ENCODE measurements around the gene RAD50. TPM values are rescaled to one million over a fixed set of nuclear protein-coding genes. Genes with fewer than 3 reads are reported as not detected.

Gene RAD50
- polyA plus RNA-seq, 1 of the 3 experiments (the other 2 are of a cell fraction) = 20.0 TPM

GRCh38 chr5:132641841-132642240 is 85.1 kb downstream of the RAD50 start:
- CTCF ChIA-PET = interaction anchor here (1.0 to 1.5 kb wide), 2 partner anchors 9 to 23 kb away, joined by 3 to 6 read pairs; no protein-coding TSS in a partner anchor
- H3K27ac ChIP-seq (ENCODE audit: low read depth in 2 of 2, low read length in 1 of 2) = no peak overlapping the region
- 100% methylated on average over 3 of the region's 3 CpGs for WGBS (ENCODE audit: low lambda C conversion rate)
- H3K9me3 ChIP-seq = no peaks in the 10 kb centered on the region
- no peaks in the 10 kb centered on the region for H4K20me1 ChIP-seq (ENCODE audit: insufficient read depth)
- no peak overlapping the region for H3K4me3 ChIP-seq (ENCODE audit: low read depth in 2 of 2, low read length in 1 of 2)
- H2AFZ ChIP-seq (ENCODE audit: low read depth) = no peak overlapping the region
- H3K9ac ChIP-seq = no peak overlapping the region
- no peak overlapping the region for H3K4me2 ChIP-seq
- POLR2A ChIA-PET = no interaction called here
- H3F3A ChIP-seq (replicated peaks; ENCODE audit: insufficient read depth) = no peaks in the 10 kb centered on the region
- no peaks in the 10 kb centered on the region for H3K27me3 ChIP-seq (ENCODE audit: insufficient read depth)
- no peaks in the 10 kb centered on the region for H3K79me2 ChIP-seq (ENCODE audit: insufficient read depth)
- TF ChIP-seq YY1 (IDR thresholded peaks at IDR 0.05; ENCODE audit: low read depth) (no peak), NFIC (IDR thresholded peaks at IDR 0.05; ENCODE audit: borderline replicate concordance) (no peak), ELF1 (IDR thresholded peaks at IDR 0.05) (no peak), USF1 (IDR thresholded peaks at IDR 0.05; ENCODE audit: borderline replicate concordance, low read depth) (no peak), MXI1 (IDR thresholded peaks at IDR 0.05; ENCODE audit: low read depth, low read length) (no peak)
- TF ChIP-seq, protein P1, sequence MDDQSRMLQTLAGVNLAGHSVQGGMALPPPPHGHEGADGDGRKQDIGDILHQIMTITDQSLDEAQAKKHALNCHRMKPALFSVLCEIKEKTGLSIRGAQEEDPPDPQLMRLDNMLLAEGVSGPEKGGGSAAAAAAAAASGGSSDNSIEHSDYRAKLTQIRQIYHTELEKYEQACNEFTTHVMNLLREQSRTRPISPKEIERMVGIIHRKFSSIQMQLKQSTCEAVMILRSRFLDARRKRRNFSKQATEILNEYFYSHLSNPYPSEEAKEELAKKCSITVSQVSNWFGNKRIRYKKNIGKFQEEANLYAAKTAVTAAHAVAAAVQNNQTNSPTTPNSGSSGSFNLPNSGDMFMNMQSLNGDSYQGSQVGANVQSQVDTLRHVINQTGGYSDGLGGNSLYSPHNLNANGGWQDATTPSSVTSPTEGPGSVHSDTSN (IDR thresholded peaks at IDR 0.05) = no peak
- H3K36me3 ChIP-seq (replicated peaks in 1 of 2; ENCODE audit: control insufficient read depth in 1 of 2, insufficient read depth in 2 of 2, low read length in 1 of 2) = peaks cover 52 to 68% of the 10 kb centered on the region in 2 experiments
- H3K9me2 ChIP-seq = no peaks in the 10 kb centered on the region
- DNase-seq = no peak
- no peaks in the 10 kb centered on the region for H3K4me1 ChIP-seq (ENCODE audit: control insufficient read depth in 1 of 2, insufficient read depth in 2 of 2, low read depth in 1 of 2, low read length in 1 of 2)

GRCh38 chr5:132644177-132644576 is 87.4 kb downstream of the RAD50 start:
- Histone ChIP-seq H3K79me2 (ENCODE audit: insufficient read depth) (no peaks in the 10 kb centered on the region), H3K9ac (no peak overlapping the region), H3F3A (replicated peaks; ENCODE audit: insufficient read depth) (no peaks in the 10 kb centered on the region), H4K20me1 (ENCODE audit: insufficient read depth) (no peaks in the 10 kb centered on the region), H3K9me3 (no peaks in the 10 kb centered on the region), H3K4me1 (ENCODE audit: control insufficient read depth in 1 of 2, insufficient read depth in 2 of 2, low read depth in 1 of 2, low read length in 1 of 2) (no peaks in the 10 kb centered on the region), H3K4me3 (ENCODE audit: low read depth in 2 of 2, low read length in 1 of 2) (no peak overlapping the region), H3K36me3 (replicated peaks in 1 of 2; ENCODE audit: control insufficient read depth in 1 of 2, insufficient read depth in 2 of 2, low read length in 1 of 2) (peaks cover 33 to 49% of the 10 kb centered on the region in 2 experiments), H3K9me2 (no peaks in the 10 kb centered on the region), H3K27ac (ENCODE audit: low read depth in 2 of 2, low read length in 1 of 2) (no peak overlapping the region), H2AFZ (ENCODE audit: low read depth) (no peak overlapping the region), H3K4me2 (no peak overlapping the region), H3K27me3 (ENCODE audit: insufficient read depth) (no peaks in the 10 kb centered on the region)
- DNase-seq = no peak
- ChIA-PET CTCF (interaction anchor here (0.7 to 1.5 kb wide), 3 partner anchors 52 to 138 kb away, joined by 3 to 5 read pairs (median 4); no protein-coding TSS in a partner anchor), POLR2A (no interaction called here)
- TF ChIP-seq MXI1 (IDR thresholded peaks at IDR 0.05; ENCODE audit: low read depth, low read length) (no peak), GABPA (IDR thresholded peaks at IDR 0.05; ENCODE audit: low read depth) (no peak)

- H3F3A ChIP-seq (replicated peaks; ENCODE audit: insufficient read depth) = no peaks in the 10 kb centered on the region
- no peak overlapping the region for H2AFZ ChIP-seq (ENCODE audit: low read depth)
- no peaks in the 10 kb centered on the region for H3K9me2 ChIP-seq
- H3K36me3 ChIP-seq (replicated peaks in 1 of 2; ENCODE audit: control insufficient read depth in 1 of 2, insufficient read depth in 2 of 2, low read length in 1 of 2) = peaks cover 11 to 24% of the 10 kb centered on the region in 2 experiments
- CTCF ChIA-PET = no interaction called here
- H3K79me2 ChIP-seq (ENCODE audit: insufficient read depth) = no peaks in the 10 kb centered on the region
- WGBS (ENCODE audit: low lambda C conversion rate) = 93% methylated on average over 11 of the region's 11 CpGs
- no peak for DNase-seq
- no peaks in the 10 kb centered on the region for H3K27me3 ChIP-seq (ENCODE audit: insufficient read depth)
- no peak overlapping the region for H3K9ac ChIP-seq
- POLR2A ChIA-PET = no interaction called here
- no peak overlapping the region for H3K4me3 ChIP-seq (ENCODE audit: low read depth in 2 of 2, low read length in 1 of 2)
- H3K4me1 ChIP-seq (ENCODE audit: control insufficient read depth in 1 of 2, insufficient read depth in 2 of 2, low read depth in 1 of 2, low read length in 1 of 2) = no peaks in the 10 kb centered on the region
- H3K4me2 ChIP-seq = no peak overlapping the region
- H3K9me3 ChIP-seq = no peaks in the 10 kb centered on the region
- H3K27ac ChIP-seq (ENCODE audit: low read depth in 2 of 2, low read length in 1 of 2) = no peak overlapping the region
- H4K20me1 ChIP-seq (ENCODE audit: insufficient read depth) = no peaks in the 10 kb centered on the region
- TF ChIP-seq RCOR1 (IDR thresholded peaks at IDR 0.05; ENCODE audit: low read length) (no peak), TCF12 (IDR thresholded peaks at IDR 0.05) (no peak), MEF2A (IDR thresholded peaks at IDR 0.05; ENCODE audit: borderline replicate concordance, low read depth) (no peak), GATA2 (CRISPR knock-in tag; IDR thresholded peaks at IDR 0.05) (no peak), NFIC (IDR thresholded peaks at IDR 0.05; ENCODE audit: borderline replicate concordance) (no peak), MAX (IDR thresholded peaks at IDR 0.05; ENCODE audit: low read depth) (no peak), MXI1 (IDR thresholded peaks at IDR 0.05; ENCODE audit: low read depth, low read length) (no peak), ZBTB33 (IDR thresholded peaks at IDR 0.05; ENCODE audit: borderline replicate concordance, low read depth) (no peak), FOXJ3 (CRISPR knock-in tag; IDR thresholded peaks at IDR 0.05) (no peak), GABPA (IDR thresholded peaks at IDR 0.05; ENCODE audit: low read depth) (no peak), RXRA (IDR thresholded peaks at IDR 0.05; ENCODE audit: borderline replicate concordance, low read depth) (no peak), JUND (IDR thresholded peaks at IDR 0.05) (no peak), TAF1 (IDR thresholded peaks at IDR 0.05; ENCODE audit: borderline replicate concordance, low read depth, low read length) (no peak), USF2 (IDR thresholded peaks at IDR 0.05; ENCODE audit: borderline replicate concordance, low read depth, low read length) (no peak)
Observed at GRCh38 chr5:132646583-132647266, 89.9 kb downstream of the RAD50 start.
